Stomach (tissue), 9 donors: ENCODE measurements around the gene RRP36. TPM values are rescaled to one million over a fixed set of nuclear protein-coding genes. Genes with fewer than 3 reads are reported as not detected.
A peak's percentile ranks its signal among the peaks of the same experiment; 100 is the strongest.

Source experiments
- DNase-seq, 2 donors: peaks; one replicate each; pipeline versions ENCODE4 v3.0.0 to v3.0.0-alpha.2; 2013 to 2019
- H3K27ac ChIP-seq, 5 donors: fragments of 200-600 bp in 4 of 5; sonication (generic) in 4 of 5; one replicate each; pipeline ENCODE4 v1.5.1; 2013 to 2019; ENCODE audit warnings: mild to moderate bottlenecking in 1 of 5, moderate library complexity in 1 of 5
- H3K27me3 ChIP-seq, 3 donors: fragments of 200-600 bp; sonication (generic); one replicate each; pipeline ENCODE4 v1.5.1; 2017 to 2019; ENCODE audit warnings: mixed run types in 1 of 3
- H3K36me3 ChIP-seq, 4 donors: fragments of 200-600 bp; sonication (generic); 1 replicate in 3 of 4; 2 replicates in 1 of 4; pipeline ENCODE4 v1.5.1; 2016 to 2019
- H3K4me1 ChIP-seq, 4 donors: fragments of 200-600 bp; sonication (generic); one replicate each; pipeline ENCODE4 v1.5.1; 2016 to 2019
- H3K4me3 ChIP-seq, 4 donors: fragments of 200-600 bp; sonication (generic) in 3 of 4; one replicate each; pipeline ENCODE4 v1.5.1; 2016 to 2019; ENCODE audit warnings: mild to moderate bottlenecking in 1 of 4
- H3K9me3 ChIP-seq, 4 donors: fragments of 200-600 bp; sonication (generic); one replicate each; pipeline ENCODE4 v1.5.1; 2016 to 2019
- CTCF ChIP-seq, 7 experiments: fragments of 450-650 bp in 4 of 7; fragments of 200-600 bp in 3 of 7; sonication (generic) in 3 of 7; IDR thresholded peaks; one replicate each; pipeline ENCODE4 v1.5.1; 2016 to 2019; ENCODE audit warnings: antibody characterized with exemption in 7 of 7, control low read depth in 2 of 7, mild to moderate bottlenecking in 1 of 7
- EP300 ChIP-seq: sonication (generic); formaldehyde crosslinking; IDR thresholded peaks from one replicate; pipeline ENCODE4 v1.6.1; 2017; ENCODE audit warnings: antibody characterized with exemption
- POLR2A ChIP-seq, 4 donors: fragments of 450-650 bp; IDR thresholded peaks; one replicate each; pipeline ENCODE4 v1.6.1; 2016; ENCODE audit warnings: antibody characterized with exemption in 4 of 4, control low read depth in 2 of 4, mild to moderate bottlenecking in 1 of 4, moderate library complexity in 1 of 4
- POLR2AphosphoS5 ChIP-seq, 3 donors: sonication (generic); formaldehyde crosslinking; IDR thresholded peaks; one replicate each; pipeline ENCODE4 v1.6.1; 2016; ENCODE audit warnings: antibody characterized with exemption in 3 of 3
- WGBS, 5 donors: extraction: QIAGEN DNeasy Blood & Tissue Kit in 3 of 5; methylation state at CpG; one replicate each; pipeline versions ENCODE4 v1.1.5 to v1.1.7; 2013 to 2018; 5-methylcytosine and 5-hydroxymethylcytosine counted together
- intact Hi-C: fragments of 100-400 bp; cut with DNase I; formaldehyde crosslinking; loops from one replicate; pipeline ENCODE4 v1.15.1; 2023; ENCODE audit warnings: low total_unique reads
- polyA plus RNA-seq, 3 donors: library from polyadenylated mRNA; stranded (reverse); fragments of 200-250 nt; gene quantifications; one replicate each; pipeline ENCODE4 v1.2.3, GENCODE V29; 2013
- total RNA-seq, 5 donors: library from RNA; depleted of rRNA; stranded (reverse); fragments of >200 nt; gene quantifications; one replicate each; pipeline versions ENCODE4 v1.1.0 to v1.2.3, GENCODE V29; 2014 to 2016
- donor health status: healthy with polysubstance abuse.
- donor health status: Bipolar disorder and iron deficiency.
- donor health status: healthy.

The RRP36 gene
- total and polyA plus RNA-seq, 8 donors, result 3.5 to 61.1 (median 38.3) TPM

GRCh38 chr6:43052842-43053544 is 31.6 kb downstream of the RRP36 start:
- TF ChIP-seq CTCF (IDR thresholded peaks at IDR 0.05), result no peak
- TF ChIP-seq POLR2AphosphoS5 (IDR thresholded peaks at IDR 0.05), result no peak
- no peak for TF ChIP-seq EP300
- no peak for TF ChIP-seq POLR2A (IDR thresholded peaks at IDR 0.05)
- Histone ChIP-seq H3K36me3 (peaks cover 26 to 68% (median 63%) of the 10 kb centered on the region in 4 donors), H3K4me1 (peaks cover 14 to 43% (median 35%) of the 10 kb centered on the region in 4 donors), H3K27ac (peak overlapping the region; percentile 90 to 96 (median 94)), H3K27me3 (no peaks in the 10 kb centered on the region), H3K4me3 (peak overlapping the region; percentile 59 to 72 (median 66)), H3K9me3 (no peaks in the 10 kb centered on the region)
- intact Hi-C loops, result no loop called here
- peak in 1 of 2 donors; percentile 64 for DNase-seq
- WGBS, 5 donors, result 8 to 16% (median 10%) methylated on average over 19 to 22 of the region's 22 CpGs

- H3K27me3 ChIP-seq, result no peaks in the 10 kb centered on the region
- intact Hi-C loops, result no loop called here
- H3K4me1 ChIP-seq, result peaks cover 19 to 50% (median 42%) of the 10 kb centered on the region in 4 donors
- peak within 1 kb of the TSS; percentile 59 to 72 (median 66) for H3K4me3 ChIP-seq
- 0 to 2% (median 1%) methylated on average over 24 to 45 of the region's 45 CpGs for WGBS, 5 donors
- TF ChIP-seq POLR2A (IDR thresholded peaks at IDR 0.05) (no peak), CTCF (IDR thresholded peaks at IDR 0.05) (no peak), EP300 (no peak), POLR2AphosphoS5 (IDR thresholded peaks at IDR 0.05) (peak; percentile 79 to 97 (median 88))
- peaks cover 21 to 62% (median 56%) of the 10 kb centered on the region in 4 donors for H3K36me3 ChIP-seq
- H3K9me3 ChIP-seq, result no peaks in the 10 kb centered on the region
- DNase-seq, result peak; percentile 94 to 98
- H3K27ac ChIP-seq, result peak within 1 kb of the TSS; percentile 90 to 96 (median 94)
Measured at GRCh38 chr6:43053545-43054205, 32.3 kb downstream of the RRP36 start, which contains the start of gene CUL7. TSS of gene CUL7 (minus strand) at chr6:43053851. CDS start at chr6:43052788, 1,063 bp downstream.

GRCh38 chr6:43054206-43054943 is 33.0 kb downstream of the RRP36 start:
- Histone ChIP-seq H3K9me3 (no peaks in the 10 kb centered on the region), H3K4me3 (peak overlapping the region; percentile 59 to 72 (median 66)), H3K36me3 (peaks cover 17 to 55% (median 49%) of the 10 kb centered on the region in 4 donors), H3K27ac (peak overlapping the region; percentile 90 to 96 (median 94)), H3K4me1 (peaks cover 22 to 53% (median 46%) of the 10 kb centered on the region in 4 donors), H3K27me3 (no peaks in the 10 kb centered on the region)
- peak in 1 of 2 donors; percentile 55 for DNase-seq
- WGBS, 5 donors, result 67 to 74% (median 70%) methylated on average over 17 of the region's 17 CpGs
- no peak for TF ChIP-seq EP300
- TF ChIP-seq CTCF (IDR thresholded peaks at IDR 0.05), result no peak
- no peak for TF ChIP-seq POLR2A (IDR thresholded peaks at IDR 0.05)
- no peak for TF ChIP-seq POLR2AphosphoS5 (IDR thresholded peaks at IDR 0.05)
- intact Hi-C loops, result no loop called here

- Histone ChIP-seq H3K27me3 (no peaks in the 10 kb centered on the region), H3K27ac (no peak overlapping the region), H3K4me3 (no peak overlapping the region), H3K4me1 (peaks cover 32 to 61% (median 56%) of the 10 kb centered on the region in 4 donors), H3K36me3 (peaks cover 8 to 40% (median 35%) of the 10 kb centered on the region in 4 donors), H3K9me3 (no peaks in the 10 kb centered on the region)
- no peak for TF ChIP-seq EP300
- TF ChIP-seq POLR2A (IDR thresholded peaks at IDR 0.05), result no peak
- TF ChIP-seq POLR2AphosphoS5 (IDR thresholded peaks at IDR 0.05), result no peak
- TF ChIP-seq CTCF (IDR thresholded peaks at IDR 0.05), result no peak
- DNase-seq, result no peak
- intact Hi-C loops, result no loop called here
- WGBS, 5 donors, result 80 to 87% (median 82%) methylated on average over 8 of the region's 8 CpGs
Measured at GRCh38 chr6:43055966-43056365, 34.5 kb downstream of the RRP36 start.
